Skeletal muscle tissue (tissue), 4 donors: ENCODE data around the gene ENTPD7. TPM values are rescaled to one million over a fixed set of nuclear protein-coding genes. Genes with fewer than 3 reads are reported as not detected.

Experiments used
- H3K27ac ChIP-seq: one replicate; pipeline ENCODE4 v1.7.0; 2013; ENCODE audit warnings: mild to moderate bottlenecking, low read depth, low read length, inconsistent platforms
- H3K27me3 ChIP-seq, 3 donors: one replicate each; pipeline ENCODE4 v1.7.0; 2013; ENCODE audit warnings: low read length in 3 of 3; ENCODE audit not compliant: control insufficient read depth in 3 of 3, insufficient read depth in 3 of 3
- H3K36me3 ChIP-seq, 3 donors: one replicate each; pipeline ENCODE4 v1.7.0; 2013; ENCODE audit warnings: low read length in 3 of 3; ENCODE audit not compliant: control insufficient read depth in 3 of 3, insufficient read depth in 3 of 3
- H3K4me1 ChIP-seq, 3 donors: one replicate each; pipeline ENCODE4 v1.7.0; 2013; ENCODE audit warnings: low read length in 3 of 3, mild to moderate bottlenecking in 3 of 3; ENCODE audit not compliant: control insufficient read depth in 3 of 3, insufficient read depth in 3 of 3
- H3K4me3 ChIP-seq, 3 donors: one replicate each; pipeline ENCODE4 v1.7.0; 2013; ENCODE audit warnings: low read length in 3 of 3
- H3K9ac ChIP-seq, 3 donors: one replicate each; pipeline ENCODE4 v1.7.0; 2013; ENCODE audit warnings: low read length in 3 of 3, mild to moderate bottlenecking in 3 of 3, moderate library complexity in 2 of 3, low read depth in 1 of 3
- H3K9me3 ChIP-seq, 3 donors: one replicate each; pipeline ENCODE4 v1.7.0; 2013; ENCODE audit warnings: low read length in 3 of 3; ENCODE audit not compliant: control insufficient read depth in 3 of 3
- total RNA-seq: library from RNA; depleted of rRNA; stranded (reverse); fragments of >200 nt; gene quantifications from one replicate; pipeline ENCODE4 v1.2.3, GENCODE V29; 2014
- donor health status: Osteomylitis.

Gene ENTPD7
- total RNA-seq, 1 donor from 2014 or later = 4.7 TPM

DNA sequence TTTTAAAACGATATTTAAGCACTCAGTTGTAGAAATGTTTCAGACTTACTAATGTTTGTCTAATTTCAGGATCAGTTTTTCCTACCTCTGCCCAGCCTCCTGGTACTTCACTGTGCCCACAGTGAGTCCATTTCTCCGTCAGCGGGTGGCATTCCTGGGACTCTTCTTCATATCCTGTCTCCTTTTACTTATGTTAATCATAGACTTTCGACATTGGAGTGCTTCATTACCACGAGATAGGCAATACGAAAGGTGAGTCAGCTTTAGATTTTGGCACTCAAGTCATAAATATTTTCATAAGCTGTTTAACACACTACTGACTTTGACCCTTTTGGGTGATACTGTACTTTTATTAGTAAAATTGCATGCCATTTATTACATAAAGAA lies 2.1 kb downstream of the ENTPD7 start:
- no peaks in the 10 kb centered on the region for H3K27me3 ChIP-seq
- peaks cover 12 to 18% (median 14%) of the 10 kb centered on the region in 3 donors for H3K4me1 ChIP-seq
- no peak overlapping the region for H3K4me3 ChIP-seq
- no peaks in the 10 kb centered on the region for H3K9me3 ChIP-seq
- H3K36me3 ChIP-seq = no peaks in the 10 kb centered on the region
- no peak overlapping the region for H3K9ac ChIP-seq
- H3K27ac ChIP-seq = no peak overlapping the region

- H3K9me3 ChIP-seq = no peaks in the 10 kb centered on the region
- H3K27me3 ChIP-seq = no peaks in the 10 kb centered on the region
- H3K9ac ChIP-seq = no peak overlapping the region
- H3K4me3 ChIP-seq = no peak overlapping the region
- no peak overlapping the region for H3K27ac ChIP-seq
- no peaks in the 10 kb centered on the region for H3K36me3 ChIP-seq
- peaks cover 0 to under 1% (median 0%) of the 10 kb centered on the region in 3 donors for H3K4me1 ChIP-seq
Measured at GRCh38 chr10:99665304-99665703, 6.0 kb downstream of the ENTPD7 start.

DNA sequence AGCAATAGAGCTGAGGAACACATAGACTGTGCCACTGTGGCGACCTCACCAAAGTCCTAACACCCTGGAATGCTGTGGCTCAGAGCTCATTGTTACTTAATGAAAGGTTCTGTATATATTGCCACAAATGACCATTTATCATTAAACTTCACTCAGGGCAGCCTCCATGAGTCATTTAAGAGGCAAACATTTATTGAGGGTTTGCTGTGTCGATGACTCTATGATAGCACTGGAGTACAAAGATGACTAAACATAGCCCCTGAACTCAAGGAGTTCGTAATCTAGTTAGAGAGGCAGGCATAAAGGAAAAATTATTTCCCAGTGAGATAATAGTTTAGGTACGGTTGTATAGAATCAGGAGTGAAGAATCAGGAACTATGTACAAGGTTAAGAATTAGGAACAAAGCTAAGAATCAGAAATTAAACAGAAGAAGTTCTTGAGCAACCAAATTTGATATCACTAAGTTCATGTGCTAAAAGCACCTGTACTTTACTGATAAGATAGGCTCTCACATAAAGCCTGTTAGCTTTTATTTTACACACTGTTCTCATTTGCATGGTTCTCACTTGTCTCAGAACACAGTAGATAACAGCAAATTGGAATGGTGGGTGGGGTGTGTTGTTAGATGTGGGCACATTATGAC lies 7.9 kb downstream of the ENTPD7 start:
- no peak overlapping the region for H3K9ac ChIP-seq
- H3K27me3 ChIP-seq = no peaks in the 10 kb centered on the region
- no peaks in the 10 kb centered on the region for H3K9me3 ChIP-seq
- H3K36me3 ChIP-seq = no peaks in the 10 kb centered on the region
- no peak overlapping the region for H3K27ac ChIP-seq
- H3K4me3 ChIP-seq = no peak overlapping the region
- no peaks in the 10 kb centered on the region for H3K4me1 ChIP-seq

- Histone ChIP-seq H3K9me3 (no peaks in the 10 kb centered on the region), H3K27me3 (no peaks in the 10 kb centered on the region), H3K4me3 (no peak overlapping the region), H3K4me1 (no peaks in the 10 kb centered on the region), H3K27ac (no peak overlapping the region), H3K36me3 (no peaks in the 10 kb centered on the region), H3K9ac (no peak overlapping the region)
Measured at GRCh38 chr10:99671386-99671785, 12.1 kb downstream of the ENTPD7 start.

DNA sequence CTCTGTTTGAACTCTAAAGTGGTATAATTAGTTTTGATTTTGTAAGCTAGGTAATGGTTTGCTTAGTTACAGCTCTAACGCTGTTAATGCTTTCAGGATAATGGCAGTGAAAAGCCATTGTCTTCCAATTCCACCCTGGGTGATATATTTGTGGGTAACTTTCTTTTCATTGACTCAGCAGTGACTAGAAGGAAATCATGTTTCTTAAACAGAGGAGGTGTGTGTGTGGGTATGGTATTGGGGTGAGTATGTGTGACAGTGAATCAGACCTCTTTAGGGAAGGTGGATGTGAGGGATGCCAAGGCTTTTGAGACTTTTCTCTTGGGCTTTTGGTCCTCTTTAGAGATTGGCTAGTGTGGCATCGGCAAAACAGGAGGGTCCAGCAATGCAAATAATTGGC lies 13.6 kb downstream of the ENTPD7 start:
- Histone ChIP-seq H3K27ac (no peak overlapping the region), H3K36me3 (no peaks in the 10 kb centered on the region), H3K9me3 (no peaks in the 10 kb centered on the region), H3K4me1 (no peaks in the 10 kb centered on the region), H3K27me3 (no peaks in the 10 kb centered on the region), H3K9ac (no peak overlapping the region), H3K4me3 (no peak overlapping the region)

- H3K4me3 ChIP-seq = no peak overlapping the region
- no peak overlapping the region for H3K27ac ChIP-seq
- H3K27me3 ChIP-seq = no peaks in the 10 kb centered on the region
- no peak overlapping the region for H3K9ac ChIP-seq
- H3K9me3 ChIP-seq = no peaks in the 10 kb centered on the region
- H3K36me3 ChIP-seq = no peaks in the 10 kb centered on the region
- H3K4me1 ChIP-seq = no peaks in the 10 kb centered on the region
Measured at GRCh38 chr10:99673492-99673891, 14.2 kb downstream of the ENTPD7 start.

- H3K4me3 ChIP-seq = no peak overlapping the region
Measured at GRCh38 chr10:99674762-99675161, 15.5 kb downstream of the ENTPD7 start.

GRCh38 chr10:99676426-99676825 lies 17.1 kb downstream of the ENTPD7 start:
- no peaks in the 10 kb centered on the region for H3K4me1 ChIP-seq
- H3K9me3 ChIP-seq = no peaks in the 10 kb centered on the region
- no peak overlapping the region for H3K9ac ChIP-seq
- H3K4me3 ChIP-seq = no peak overlapping the region
- peaks cover 2 to 10% (median 3%) of the 10 kb centered on the region in 3 donors for H3K36me3 ChIP-seq
- no peaks in the 10 kb centered on the region for H3K27me3 ChIP-seq
- H3K27ac ChIP-seq = no peak overlapping the region

More at GRCh38 chr10:99674762-99675161, 15.5 kb downstream of the ENTPD7 start:
- Histone ChIP-seq H3K27ac (no peak overlapping the region), H3K9me3 (no peaks in the 10 kb centered on the region), H3K9ac (no peak overlapping the region), H3K4me1 (no peaks in the 10 kb centered on the region), H3K36me3 (peaks cover 0 to 4% (median 0%) of the 10 kb centered on the region in 3 donors), H3K27me3 (no peaks in the 10 kb centered on the region)

DNA sequence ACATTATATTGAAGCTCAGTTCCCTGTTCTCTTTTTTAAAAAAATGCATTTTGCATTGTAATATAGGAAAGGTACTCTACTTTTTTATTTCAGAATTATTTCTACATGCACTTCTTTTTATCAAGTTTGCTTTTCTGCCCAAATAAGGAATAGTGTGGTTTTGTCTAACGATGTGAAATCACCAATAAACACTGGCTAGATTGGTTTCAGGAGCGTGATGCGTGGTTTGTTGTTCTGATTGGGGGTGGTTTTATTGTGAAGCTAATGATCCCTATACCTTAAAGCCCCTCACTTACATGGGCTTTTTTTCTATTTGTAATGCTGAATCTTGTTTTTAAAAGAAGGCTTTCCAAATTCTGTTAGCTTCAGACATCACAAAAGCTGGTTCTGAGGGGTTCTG lies 17.6 kb downstream of the ENTPD7 start:
- Histone ChIP-seq H3K4me3 (no peak overlapping the region), H3K9ac (no peak overlapping the region), H3K9me3 (no peaks in the 10 kb centered on the region), H3K27ac (no peak overlapping the region), H3K36me3 (peaks cover 2 to 10% (median 3%) of the 10 kb centered on the region in 3 donors), H3K27me3 (no peaks in the 10 kb centered on the region), H3K4me1 (no peaks in the 10 kb centered on the region)

GRCh38 chr10:99678921-99679320 lies 19.6 kb downstream of the ENTPD7 start:
- Histone ChIP-seq H3K27ac (no peak overlapping the region), H3K36me3 (peaks cover 2 to 10% (median 3%) of the 10 kb centered on the region in 3 donors), H3K9me3 (no peaks in the 10 kb centered on the region), H3K4me1 (no peaks in the 10 kb centered on the region), H3K9ac (no peak overlapping the region), H3K4me3 (no peak overlapping the region), H3K27me3 (no peaks in the 10 kb centered on the region)
